Measurements from ENCODE around the gene C1S. TPM values are rescaled to one million over a fixed set of nuclear protein-coding genes. Genes with fewer than 3 reads are reported as not detected.

C1S gene
- total RNA-seq, 2 donors from 2014 or later: 13.4 to 14.3 TPM

DNA sequence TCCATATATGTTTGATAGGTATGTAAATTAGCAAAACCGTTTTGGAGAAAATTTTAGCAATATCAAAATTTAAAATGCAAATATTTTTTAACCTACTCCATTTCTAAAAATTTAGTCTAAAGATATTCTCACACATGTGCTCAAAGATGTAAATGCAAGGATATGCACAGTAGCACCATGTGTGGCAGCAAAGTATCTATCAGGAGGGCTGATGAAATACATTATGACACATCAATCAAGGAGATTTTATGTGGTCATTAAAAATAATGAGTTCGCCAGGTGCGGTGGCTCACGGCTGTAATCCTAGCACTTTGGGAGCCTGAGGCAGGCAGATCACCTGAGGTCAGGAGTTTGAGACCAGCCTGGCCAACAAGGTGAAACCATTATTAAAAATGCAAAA is 39.7 kb downstream of the C1S start:
- H3K4me1 Mint-ChIP-seq: peaks cover 2% of the 10 kb centered on the region
- no peak overlapping the region for H3K4me3 ChIP-seq (ENCODE audit: low read length)
- H3K27me3 Mint-ChIP-seq (ENCODE audit: insufficient read depth): peaks cover 1% of the 10 kb centered on the region
- H3K36me3 Mint-ChIP-seq (ENCODE audit: low read depth): peaks cover 34% of the 10 kb centered on the region
- no peak overlapping the region for H3K27ac ChIP-seq (ENCODE audit: low read depth, low read length)
- no peaks in the 10 kb centered on the region for H3K9me3 ChIP-seq (ENCODE audit: control insufficient read depth, low read length)
- no peaks in the 10 kb centered on the region for H3K9me3 Mint-ChIP-seq
- no peak overlapping the region for H3K27ac Mint-ChIP-seq
- TF ChIP-seq, protein P1, sequence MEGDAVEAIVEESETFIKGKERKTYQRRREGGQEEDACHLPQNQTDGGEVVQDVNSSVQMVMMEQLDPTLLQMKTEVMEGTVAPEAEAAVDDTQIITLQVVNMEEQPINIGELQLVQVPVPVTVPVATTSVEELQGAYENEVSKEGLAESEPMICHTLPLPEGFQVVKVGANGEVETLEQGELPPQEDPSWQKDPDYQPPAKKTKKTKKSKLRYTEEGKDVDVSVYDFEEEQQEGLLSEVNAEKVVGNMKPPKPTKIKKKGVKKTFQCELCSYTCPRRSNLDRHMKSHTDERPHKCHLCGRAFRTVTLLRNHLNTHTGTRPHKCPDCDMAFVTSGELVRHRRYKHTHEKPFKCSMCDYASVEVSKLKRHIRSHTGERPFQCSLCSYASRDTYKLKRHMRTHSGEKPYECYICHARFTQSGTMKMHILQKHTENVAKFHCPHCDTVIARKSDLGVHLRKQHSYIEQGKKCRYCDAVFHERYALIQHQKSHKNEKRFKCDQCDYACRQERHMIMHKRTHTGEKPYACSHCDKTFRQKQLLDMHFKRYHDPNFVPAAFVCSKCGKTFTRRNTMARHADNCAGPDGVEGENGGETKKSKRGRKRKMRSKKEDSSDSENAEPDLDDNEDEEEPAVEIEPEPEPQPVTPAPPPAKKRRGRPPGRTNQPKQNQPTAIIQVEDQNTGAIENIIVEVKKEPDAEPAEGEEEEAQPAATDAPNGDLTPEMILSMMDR (conservative IDR thresholded peaks at IDR 0.05): no peak
- no peaks in the 10 kb centered on the region for H3K36me3 ChIP-seq (ENCODE audit: control insufficient read depth, insufficient read depth, low read length)
- 94 to 100% methylated on average over 2 to 3 of the region's 4 CpGs for WGBS, 2 experiments (ENCODE audit: insufficient coverage in 1 of 2, insufficient read length in 1 of 2)
- H3K9ac ChIP-seq (ENCODE audit: extremely low read depth, low read length, poor library complexity, severe bottlenecking): no peak overlapping the region
- no peak overlapping the region for H3K4me3 Mint-ChIP-seq
- no peaks in the 10 kb centered on the region for H3K27me3 ChIP-seq (ENCODE audit: control insufficient read depth, insufficient read depth, low read length, poor library complexity, severe bottlenecking)
- DNase-seq: no peak
- H3K4me1 ChIP-seq (ENCODE audit: control insufficient read depth, insufficient read depth, low read length): no peaks in the 10 kb centered on the region

DNA sequence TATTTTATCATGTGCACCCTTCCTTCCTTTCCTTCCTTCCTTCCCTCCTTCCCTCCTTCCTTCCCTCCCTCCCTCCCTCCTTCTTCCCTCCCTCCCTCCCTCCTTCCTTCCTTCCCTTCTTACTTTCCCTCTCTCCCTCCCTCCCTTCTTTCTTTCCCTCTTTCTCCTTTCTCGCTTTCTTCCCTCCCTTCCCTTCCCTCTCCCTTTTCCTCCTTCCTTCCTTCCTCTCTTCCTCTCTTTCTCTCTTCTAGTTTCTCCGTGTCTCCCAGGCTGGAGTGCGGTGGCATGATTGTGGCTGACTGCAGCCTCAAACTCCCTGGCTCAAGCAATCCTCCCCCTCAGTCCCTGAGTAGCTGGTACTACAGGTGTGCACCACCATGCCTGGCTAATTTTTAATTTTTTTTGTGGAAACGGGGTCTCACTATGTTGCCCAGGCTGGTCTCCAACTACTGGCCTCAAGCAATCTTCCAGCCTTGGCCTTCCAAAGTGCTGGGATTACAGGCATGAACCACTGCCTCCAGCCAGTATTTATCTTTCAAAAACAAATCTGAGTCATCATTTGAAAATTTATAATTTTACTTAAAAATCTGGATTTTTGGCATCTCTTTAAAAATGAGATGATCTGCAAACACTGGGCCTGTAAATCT is 40.7 kb downstream of the C1S start:
- Histone ChIP-seq H3K4me1 (ENCODE audit: control insufficient read depth, insufficient read depth, low read length) (no peaks in the 10 kb centered on the region), H3K9ac (ENCODE audit: extremely low read depth, low read length, poor library complexity, severe bottlenecking) (no peak overlapping the region), H3K4me3 (ENCODE audit: low read length) (no peak overlapping the region), H3K27ac (ENCODE audit: low read depth, low read length) (no peak overlapping the region), H3K36me3 (ENCODE audit: control insufficient read depth, insufficient read depth, low read length) (no peaks in the 10 kb centered on the region), H3K27me3 (ENCODE audit: control insufficient read depth, insufficient read depth, low read length, poor library complexity, severe bottlenecking) (no peaks in the 10 kb centered on the region), H3K9me3 (ENCODE audit: control insufficient read depth, low read length) (peaks cover 8% of the 10 kb centered on the region)
- DNase-seq: no peak
- peaks cover 8% of the 10 kb centered on the region for H3K9me3 Mint-ChIP-seq
- peaks cover 1% of the 10 kb centered on the region for H3K27me3 Mint-ChIP-seq (ENCODE audit: insufficient read depth)
- no peaks in the 10 kb centered on the region for H3K4me1 Mint-ChIP-seq
- peaks cover 43% of the 10 kb centered on the region for H3K36me3 Mint-ChIP-seq (ENCODE audit: low read depth)
- H3K27ac Mint-ChIP-seq: no peak overlapping the region
- WGBS, 2 experiments (ENCODE audit: insufficient coverage in 1 of 2, insufficient read length in 1 of 2): 92 to 93% methylated on average over 2 to 4 of the region's 4 CpGs
- TF ChIP-seq, protein P1 (conservative IDR thresholded peaks at IDR 0.05): no peak
- H3K4me3 Mint-ChIP-seq: no peak overlapping the region

DNA sequence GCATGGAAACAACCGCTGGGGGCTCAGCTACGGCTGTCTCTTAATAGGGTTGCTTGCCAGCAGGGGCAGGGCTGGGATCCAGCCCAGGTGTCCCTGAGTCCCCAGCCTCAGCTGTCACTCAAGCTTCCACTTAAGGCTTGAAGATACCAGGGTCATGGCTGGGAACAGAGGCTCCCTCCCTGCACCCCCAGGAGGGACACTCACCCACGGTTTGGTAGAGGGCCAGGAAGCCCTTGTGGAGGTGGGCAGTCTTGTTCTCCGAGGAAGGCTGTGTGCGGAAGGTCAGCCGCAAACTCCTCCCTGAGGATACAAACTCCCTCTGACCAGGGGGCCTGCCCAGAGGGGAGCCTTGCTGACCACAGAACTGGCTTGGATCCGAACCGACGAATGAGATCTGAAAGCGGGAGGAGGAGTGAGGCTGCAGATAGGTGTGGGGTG is 41.2 kb downstream of the C1S start:
- H3K4me3 Mint-ChIP-seq: no peak overlapping the region
- DNase-seq: no peak
- no peak overlapping the region for H3K27ac Mint-ChIP-seq
- H3K4me1 Mint-ChIP-seq: no peaks in the 10 kb centered on the region
- Histone ChIP-seq H3K9me3 (ENCODE audit: control insufficient read depth, low read length) (peaks cover 12% of the 10 kb centered on the region), H3K9ac (ENCODE audit: extremely low read depth, low read length, poor library complexity, severe bottlenecking) (no peak overlapping the region), H3K27ac (ENCODE audit: low read depth, low read length) (no peak overlapping the region), H3K4me1 (ENCODE audit: control insufficient read depth, insufficient read depth, low read length) (no peaks in the 10 kb centered on the region), H3K36me3 (ENCODE audit: control insufficient read depth, insufficient read depth, low read length) (no peaks in the 10 kb centered on the region), H3K27me3 (ENCODE audit: control insufficient read depth, insufficient read depth, low read length, poor library complexity, severe bottlenecking) (no peaks in the 10 kb centered on the region), H3K4me3 (ENCODE audit: low read length) (no peak overlapping the region)
- H3K36me3 Mint-ChIP-seq (ENCODE audit: low read depth): peaks cover 48% of the 10 kb centered on the region
- H3K9me3 Mint-ChIP-seq: peaks cover 12% of the 10 kb centered on the region
- 87 to 91% methylated on average over 4 to 10 of the region's 10 CpGs for WGBS, 2 experiments (ENCODE audit: insufficient coverage in 1 of 2, insufficient read length in 1 of 2)
- H3K27me3 Mint-ChIP-seq (ENCODE audit: insufficient read depth): peaks cover 2% of the 10 kb centered on the region
- TF ChIP-seq, protein P1 (conservative IDR thresholded peaks at IDR 0.05): peak; percentile 22

All from endodermal cell (in vitro differentiated cells).